Measurements from ENCODE around the gene SHLD2. TPM values are rescaled to one million over a fixed set of nuclear protein-coding genes. Genes with fewer than 3 reads are reported as not detected.

Gene SHLD2
- total RNA-seq, 2 experiments from 2014 or later = 34.3 to 37.3 TPM

- H3K27ac ChIP-seq (ENCODE audit: low read depth, low read length, poor library complexity, severe bottlenecking) = no peak overlapping the region
- no peak for TF ChIP-seq CTCF (conservative IDR thresholded peaks at IDR 0.05; ENCODE audit: low read length)
- TF ChIP-seq EZH2phosphoT487 (IDR thresholded peaks at IDR 0.05; ENCODE audit: borderline replicate concordance, low read depth, low read length) = no peak
- H3K9me2 ChIP-seq (ENCODE audit: insufficient read depth, low read length) = no peaks in the 10 kb centered on the region
- no peak overlapping the region for H3K4me3 ChIP-seq (ENCODE audit: low read depth, low read length, poor library complexity, severe bottlenecking)
- no peaks in the 10 kb centered on the region for H3K79me2 ChIP-seq (ENCODE audit: insufficient read depth, low read depth, low read length)
- H3K4me1 ChIP-seq (ENCODE audit: insufficient read depth, low read length, poor library complexity, severe bottlenecking) = no peaks in the 10 kb centered on the region
- intact Hi-C loops (cut with micrococcal nuclease; ENCODE audit: unreplicated experiment) = no loop called here
- peaks cover 77% of the 10 kb centered on the region for H3K36me3 ChIP-seq (ENCODE audit: insufficient read depth, low read length)
- H3K4me2 ChIP-seq (ENCODE audit: low read length) = no peak overlapping the region
- no peaks in the 10 kb centered on the region for H4K20me1 ChIP-seq (ENCODE audit: insufficient read depth, low read length)
- no peaks in the 10 kb centered on the region for H3K9me3 ChIP-seq (ENCODE audit: low read length)
- POLR2A ChIA-PET = interaction anchor here (1.5 kb wide), 1 partner anchor 26 kb away, joined by 6 read pairs; no protein-coding TSS in a partner anchor
- no peak overlapping the region for H2AFZ ChIP-seq (ENCODE audit: low read length)
- no TSS peak for BruUV-seq (replicated peaks)
- CTCF ChIA-PET (ENCODE audit: unreplicated experiment) = no interaction called here
- DNase-seq (ENCODE audit: low spot score) = no peak
Observed at GRCh38 chr10:87066178-87066577, 28.8 kb upstream of the SHLD2 start.

GRCh38 chr10:87066865-87067264, 28.1 kb upstream of the SHLD2 start:
- H3K4me1 ChIP-seq (ENCODE audit: insufficient read depth, low read length, poor library complexity, severe bottlenecking) = no peaks in the 10 kb centered on the region
- no peaks in the 10 kb centered on the region for H3K79me2 ChIP-seq (ENCODE audit: insufficient read depth, low read depth, low read length)
- no peak overlapping the region for H3K4me2 ChIP-seq (ENCODE audit: low read length)
- no peaks in the 10 kb centered on the region for H3K9me2 ChIP-seq (ENCODE audit: insufficient read depth, low read length)
- CTCF ChIA-PET (ENCODE audit: unreplicated experiment) = no interaction called here
- H3K36me3 ChIP-seq (ENCODE audit: insufficient read depth, low read length) = peaks cover 75% of the 10 kb centered on the region
- no peak overlapping the region for H3K4me3 ChIP-seq (ENCODE audit: low read depth, low read length, poor library complexity, severe bottlenecking)
- POLR2A ChIA-PET = interaction anchor here (1.5 kb wide), 1 partner anchor 26 kb away, joined by 6 read pairs; no protein-coding TSS in a partner anchor
- no peak overlapping the region for H3K27ac ChIP-seq (ENCODE audit: low read depth, low read length, poor library complexity, severe bottlenecking)
- no peaks in the 10 kb centered on the region for H4K20me1 ChIP-seq (ENCODE audit: insufficient read depth, low read length)
- intact Hi-C loops (cut with micrococcal nuclease; ENCODE audit: unreplicated experiment) = no loop called here
- BruUV-seq (replicated peaks) = no TSS peak
- H2AFZ ChIP-seq (ENCODE audit: low read length) = no peak overlapping the region
- TF ChIP-seq CTCF (conservative IDR thresholded peaks at IDR 0.05; ENCODE audit: low read length) (no peak), EZH2phosphoT487 (IDR thresholded peaks at IDR 0.05; ENCODE audit: borderline replicate concordance, low read depth, low read length) (no peak)
- no peak for DNase-seq (ENCODE audit: low spot score)
- H3K9me3 ChIP-seq (ENCODE audit: low read length) = no peaks in the 10 kb centered on the region

GRCh38 chr10:87068281-87068680, 26.7 kb upstream of the SHLD2 start:
- H3K9me2 ChIP-seq (ENCODE audit: insufficient read depth, low read length) = no peaks in the 10 kb centered on the region
- no peaks in the 10 kb centered on the region for H3K79me2 ChIP-seq (ENCODE audit: insufficient read depth, low read depth, low read length)
- H3K27ac ChIP-seq (ENCODE audit: low read depth, low read length, poor library complexity, severe bottlenecking) = no peak overlapping the region
- ChIA-PET CTCF (ENCODE audit: unreplicated experiment) (no interaction called here), POLR2A (interaction anchor here (0.6 to 1.0 kb wide), 3 partner anchors 11 to 583 kb away, joined by 3 to 5 read pairs (median 5); no protein-coding TSS in a partner anchor)
- BruUV-seq (replicated peaks) = no TSS peak
- no peaks in the 10 kb centered on the region for H3K9me3 ChIP-seq (ENCODE audit: low read length)
- DNase-seq (ENCODE audit: low spot score) = no peak
- H3K4me1 ChIP-seq (ENCODE audit: insufficient read depth, low read length, poor library complexity, severe bottlenecking) = no peaks in the 10 kb centered on the region
- H2AFZ ChIP-seq (ENCODE audit: low read length) = no peak overlapping the region
- H3K36me3 ChIP-seq (ENCODE audit: insufficient read depth, low read length) = peaks cover 77% of the 10 kb centered on the region
- no peaks in the 10 kb centered on the region for H4K20me1 ChIP-seq (ENCODE audit: insufficient read depth, low read length)
- no peak for TF ChIP-seq EZH2phosphoT487 (IDR thresholded peaks at IDR 0.05; ENCODE audit: borderline replicate concordance, low read depth, low read length)
- TF ChIP-seq CTCF (conservative IDR thresholded peaks at IDR 0.05; ENCODE audit: low read length) = no peak
- intact Hi-C loops (cut with micrococcal nuclease; ENCODE audit: unreplicated experiment) = no loop called here
- no peak overlapping the region for H3K4me3 ChIP-seq (ENCODE audit: low read depth, low read length, poor library complexity, severe bottlenecking)
- no peak overlapping the region for H3K4me2 ChIP-seq (ENCODE audit: low read length)

Data from OCI-LY7 (cell line).